ENCODE data around the gene SREBF1. TPM values are rescaled to one million over a fixed set of nuclear protein-coding genes. Genes with fewer than 3 reads are reported as not detected.

Gene SREBF1
- 167 and 194 TPM in 2 replicates for total RNA-seq (2014; rRNA removed)
- percentile 90 among the genes with signal in this experiment for Bru-seq, nascent RNA
- percentile 90 among the genes with signal in this experiment for BruChase-seq, experiment 1, labeled RNA remaining after a 6-hour chase
- percentile 93 among the genes with signal in this experiment for BruChase-seq, experiment 2, labeled RNA remaining after a 2-hour chase
- long read RNA-seq, full-length matches to known transcripts = 47 of 289 reads
- long read RNA-seq, partial matches to known transcripts = 165 of 289 reads
- long read RNA-seq, other reads (novel, unspliced or antisense) = 77 of 289 reads

GRCh38 chr17:17836818-17837379, at the start of gene SREBF1:
TSS of gene SREBF1 (minus strand) at chr17:17836986. CDS start at chr17:17836817, 169 bp downstream.
- Histone ChIP-seq H2AFZ (ENCODE audit: low read length) (0 out of 2 replicates have a peak within 1 kb of the TSS, but pooled peaks have one; percentile 40), H3K4me1 (ENCODE audit: insufficient read depth, low read length) (peaks cover 65% of the 10 kb centered on the region), H3K9me2 (replicated peaks; ENCODE audit: low read length) (no peaks in the 10 kb centered on the region), H3K36me3 (ENCODE audit: low read depth, low read length) (peaks cover 5% of the 10 kb centered on the region; the same call in 1 of the 2 replicates), H4K20me1 (ENCODE audit: low read length) (peaks cover 6% of the 10 kb centered on the region; the same call in 1 of the 2 replicates), H3F3A (ENCODE audit: low read length, unreplicated experiment) (peaks cover 6% of the 10 kb centered on the region), H3K27me3 (ENCODE audit: low read length) (no peaks in the 10 kb centered on the region), H3K27ac (ENCODE audit: low read length) (peak within 1 kb of the TSS; percentile 97), H3K79me2 (ENCODE audit: low read length) (peaks cover 62% of the 10 kb centered on the region), H3K9ac (ENCODE audit: low read length) (peak within 1 kb of the TSS; percentile 100), H3K9me3 (ENCODE audit: low read length) (no peaks in the 10 kb centered on the region), H3K4me2 (ENCODE audit: low read length) (peak within 1 kb of the TSS; percentile 94), H3K4me3 (ENCODE audit: low read length) (peak within 1 kb of the TSS; percentile 86)
- intact Hi-C loops (cut with micrococcal nuclease) = no loop called here
- peak; percentile 63 for DNase-seq
- no TSS peak for BruUV-seq (replicated peaks)
- ChIA-PET CTCF (no interaction called here), POLR2A (ENCODE audit: unreplicated experiment) (interaction anchor here (0.6 kb wide), 1 partner anchor 353 kb away, joined by 4 read pairs; no protein-coding TSS in a partner anchor)
- no peak for TF ChIP-seq EZH2phosphoT487 (IDR thresholded peaks at IDR 0.05; ENCODE audit: borderline replicate concordance, low read length)
- no peak for TF ChIP-seq CTCF (conservative IDR thresholded peaks at IDR 0.05; ENCODE audit: low read depth, low read length)
- no peak for TF ChIP-seq EZH2 (IDR thresholded peaks at IDR 0.05; ENCODE audit: low read length, unreplicated experiment)
- ATAC-seq = peak; percentile 12

DNA sequence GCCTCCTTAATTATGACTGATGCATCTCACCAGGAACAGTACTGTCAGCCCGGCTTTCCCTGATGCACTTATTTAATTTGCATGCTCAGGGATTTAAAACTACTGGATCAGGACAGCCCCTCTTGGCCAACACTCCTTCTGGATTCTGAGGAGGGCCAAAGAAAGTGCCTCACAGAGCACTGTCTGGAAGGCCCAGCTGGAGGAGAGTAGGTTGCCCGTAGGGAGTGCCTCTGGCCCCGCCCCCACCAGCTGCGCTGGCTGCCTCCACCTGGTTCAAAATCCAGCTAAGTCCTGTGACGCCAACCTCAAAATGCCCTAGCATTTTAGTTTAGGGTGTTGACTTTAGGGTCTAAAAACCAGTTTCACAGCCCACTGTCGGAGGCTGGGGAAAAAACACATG, 49.4 kb upstream of the SREBF1 start:
- intact Hi-C loops (cut with micrococcal nuclease) = no loop called here
- Histone ChIP-seq H3K9me2 (replicated peaks; ENCODE audit: low read length) (no peaks in the 10 kb centered on the region), H3K4me1 (ENCODE audit: insufficient read depth, low read length) (no peaks in the 10 kb centered on the region), H3K9me3 (ENCODE audit: low read length) (no peaks in the 10 kb centered on the region), H3K4me2 (ENCODE audit: low read length) (no peak overlapping the region), H3K9ac (ENCODE audit: low read length) (no peak overlapping the region), H3K27ac (ENCODE audit: low read length) (no peak overlapping the region), H4K20me1 (ENCODE audit: low read length) (no peaks in the 10 kb centered on the region), H2AFZ (ENCODE audit: low read length) (no peak overlapping the region), H3K4me3 (ENCODE audit: low read length) (no peak overlapping the region), H3K27me3 (ENCODE audit: low read length) (no peaks in the 10 kb centered on the region), H3K36me3 (ENCODE audit: low read depth, low read length) (peaks cover 10% of the 10 kb centered on the region; the same call in 1 of the 2 replicates), H3F3A (ENCODE audit: low read length, unreplicated experiment) (no peaks in the 10 kb centered on the region), H3K79me2 (ENCODE audit: low read length) (no peaks in the 10 kb centered on the region)
- ATAC-seq (no peak), DNase-seq (no peak)
- BruUV-seq (replicated peaks) = no TSS peak
- ChIA-PET POLR2A (ENCODE audit: unreplicated experiment) (no interaction called here), CTCF (no interaction called here)
- TF ChIP-seq EZH2phosphoT487 (IDR thresholded peaks at IDR 0.05; ENCODE audit: borderline replicate concordance, low read length) = no peak
- no peak for TF ChIP-seq CTCF (conservative IDR thresholded peaks at IDR 0.05; ENCODE audit: low read depth, low read length)
- TF ChIP-seq EZH2 (IDR thresholded peaks at IDR 0.05; ENCODE audit: low read length, unreplicated experiment) = no peak
